ENCODE results near the gene MXRA7.

Gene MXRA7

GRCh38 chr17:76672270-76672851 lies 38.4 kb downstream of the MXRA7 start:
- Histone ChIP-seq H3K4me2 (peak overlapping the region; percentile 85), H4K20me1 (no peaks in the 10 kb centered on the region), H3K36me3 (peaks cover 10% of the 10 kb centered on the region), H3K27me3 (no peaks in the 10 kb centered on the region), H3K27ac (peak overlapping the region; percentile 89), H3K4me3 (peak overlapping the region; percentile 72), H3K9me3 (peaks cover 10% of the 10 kb centered on the region; the same call in 1 of the 2 replicates), H3K9ac (peak overlapping the region; percentile 82), H3K4me1 (peaks cover 41% of the 10 kb centered on the region)
- TF ChIP-seq Cebpa-rat (IDR thresholded peaks at IDR 0.05), result no peak

DNA sequence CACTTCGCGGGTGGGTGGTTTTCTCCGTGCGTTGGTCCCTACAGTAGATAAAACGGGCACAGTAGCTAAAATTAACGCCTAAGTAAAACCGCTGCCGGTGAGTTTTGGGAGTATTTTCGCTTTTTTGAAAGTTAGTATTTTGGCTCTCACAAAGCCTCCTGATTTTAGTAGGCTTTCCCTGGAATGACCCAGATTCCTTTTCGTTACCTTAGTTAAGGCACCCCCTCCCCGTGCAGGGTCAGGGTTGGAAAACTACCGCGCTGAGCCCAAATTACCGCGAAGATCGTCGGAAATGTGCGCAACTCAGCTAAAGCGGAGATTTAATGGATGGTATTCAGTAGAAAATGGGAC lies 38.9 kb downstream of the MXRA7 start:
- Histone ChIP-seq H3K9ac (peak overlapping the region; percentile 82), H3K4me1 (peaks cover 41% of the 10 kb centered on the region), H3K27ac (peak overlapping the region; percentile 89), H3K36me3 (peaks cover 10% of the 10 kb centered on the region), H3K9me3 (peaks cover 10% of the 10 kb centered on the region; the same call in 1 of the 2 replicates), H3K4me2 (peak overlapping the region; percentile 85), H4K20me1 (no peaks in the 10 kb centered on the region), H3K4me3 (peak overlapping the region; percentile 72), H3K27me3 (no peaks in the 10 kb centered on the region)
- no peak for TF ChIP-seq Cebpa-rat (IDR thresholded peaks at IDR 0.05)

DNA sequence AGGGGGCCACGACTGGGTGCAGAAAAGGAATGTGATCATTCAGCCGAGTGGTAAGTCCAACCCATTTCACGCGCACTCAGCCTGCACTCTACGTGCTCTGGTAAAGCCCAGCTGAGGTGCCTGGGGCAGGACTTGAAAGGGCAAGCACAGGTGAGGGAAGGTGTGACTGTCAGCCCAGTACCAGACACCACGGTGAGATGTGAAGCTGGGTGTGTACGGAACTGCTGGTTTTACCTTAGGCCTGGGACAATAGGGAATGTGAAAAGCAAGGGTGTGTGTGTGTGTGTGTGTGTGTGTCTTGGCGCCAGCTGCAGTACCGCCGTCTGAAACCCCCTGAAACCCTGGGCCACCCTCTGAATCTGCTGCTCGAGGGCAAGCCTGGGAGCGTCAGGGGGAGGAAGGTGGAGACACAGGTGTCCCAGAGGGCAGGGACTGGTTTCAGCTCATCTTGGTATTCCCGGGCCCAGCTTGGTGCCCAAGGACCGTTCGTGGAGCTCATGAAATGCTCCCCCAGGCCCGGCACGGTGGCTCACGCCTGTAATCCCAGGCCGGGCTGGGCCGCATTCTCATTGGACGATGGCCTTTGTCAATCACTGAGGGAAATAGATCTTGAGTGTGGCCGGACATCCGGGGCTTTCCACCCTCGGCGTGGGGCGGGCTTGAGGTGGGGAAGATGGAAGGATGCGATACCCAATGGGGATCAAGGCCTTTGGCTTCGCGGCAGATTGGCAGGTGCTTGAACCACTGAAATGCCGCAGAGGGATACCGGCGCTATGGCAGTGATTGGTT lies 39.4 kb downstream of the MXRA7 start:
- peak overlapping the region; percentile 68 for H3K4me2 ChIP-seq
- peaks cover 10% of the 10 kb centered on the region; the same call in 1 of the 2 replicates for H3K9me3 ChIP-seq
- peak overlapping the region; percentile 89 for H3K27ac ChIP-seq
- H3K36me3 ChIP-seq, result peaks cover 10% of the 10 kb centered on the region
- no peaks in the 10 kb centered on the region for H3K27me3 ChIP-seq
- no peak for TF ChIP-seq Cebpa-rat (IDR thresholded peaks at IDR 0.05)
- H3K4me1 ChIP-seq, result peaks cover 42% of the 10 kb centered on the region
- peak overlapping the region; percentile 82 for H3K9ac ChIP-seq
- no peaks in the 10 kb centered on the region for H4K20me1 ChIP-seq
- H3K4me3 ChIP-seq, result peak overlapping the region; percentile 72

DNA sequence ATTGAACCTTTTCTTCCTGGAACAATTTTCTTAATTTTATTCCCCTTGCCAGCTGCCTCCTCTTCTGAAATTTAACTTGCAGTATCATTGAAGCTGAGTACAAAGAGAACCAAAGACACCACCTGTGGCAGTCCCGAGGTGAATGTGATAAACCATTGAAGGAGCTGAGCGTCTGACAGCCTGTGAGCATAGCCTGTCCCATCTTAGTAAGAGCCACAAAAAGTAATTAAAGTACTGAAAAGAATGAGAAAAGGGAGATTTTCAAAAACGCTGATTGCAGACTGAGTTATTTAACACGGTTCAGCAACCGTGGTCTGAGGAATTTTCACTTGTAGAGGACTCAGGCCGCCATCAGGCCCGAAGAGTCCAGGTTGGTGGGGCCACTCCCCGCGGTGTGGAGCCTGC lies 40.0 kb downstream of the MXRA7 start:
- H3K4me3 ChIP-seq, result peak overlapping the region; percentile 72; the same call in 1 of the 2 replicates

GRCh38 chr17:76670020-76670717 lies 40.6 kb downstream of the MXRA7 start:
- H3K36me3 ChIP-seq, result peaks cover 10% of the 10 kb centered on the region
- H3K9me3 ChIP-seq, result peaks cover 10% of the 10 kb centered on the region; the same call in 1 of the 2 replicates
- H3K4me3 ChIP-seq, result no peak overlapping the region
- H4K20me1 ChIP-seq, result no peaks in the 10 kb centered on the region
- H3K4me2 ChIP-seq, result no peak overlapping the region
- H3K27ac ChIP-seq, result no peak overlapping the region
- no peaks in the 10 kb centered on the region for H3K27me3 ChIP-seq
- TF ChIP-seq Cebpa-rat (IDR thresholded peaks at IDR 0.05), result no peak
- no peak overlapping the region for H3K9ac ChIP-seq
- peaks cover 42% of the 10 kb centered on the region for H3K4me1 ChIP-seq

More for the DNA sequence above, 40.0 kb downstream of the MXRA7 start:
- Histone ChIP-seq H3K9me3 (peaks cover 10% of the 10 kb centered on the region; the same call in 1 of the 2 replicates), H4K20me1 (no peaks in the 10 kb centered on the region), H3K4me1 (peaks cover 42% of the 10 kb centered on the region), H3K4me2 (peak overlapping the region; percentile 68), H3K27me3 (no peaks in the 10 kb centered on the region), H3K36me3 (peaks cover 10% of the 10 kb centered on the region), H3K9ac (no peak overlapping the region), H3K27ac (peak overlapping the region; percentile 83)
- no peak for TF ChIP-seq Cebpa-rat (IDR thresholded peaks at IDR 0.05)

GRCh38 chr17:76667786-76668453 lies 42.8 kb downstream of the MXRA7 start:
- Histone ChIP-seq H3K4me3 (no peak overlapping the region), H3K27me3 (no peaks in the 10 kb centered on the region), H4K20me1 (no peaks in the 10 kb centered on the region), H3K4me2 (no peak overlapping the region), H3K4me1 (peaks cover 30% of the 10 kb centered on the region), H3K27ac (no peak overlapping the region), H3K36me3 (no peaks in the 10 kb centered on the region), H3K9ac (no peak overlapping the region), H3K9me3 (peaks cover 10% of the 10 kb centered on the region; the same call in 1 of the 2 replicates)
- no peak for TF ChIP-seq Cebpa-rat (IDR thresholded peaks at IDR 0.05)

- H3K9ac ChIP-seq, result no peak overlapping the region
- no peaks in the 10 kb centered on the region for H3K27me3 ChIP-seq
- H3K27ac ChIP-seq, result no peak overlapping the region
- H3K36me3 ChIP-seq, result no peaks in the 10 kb centered on the region
- no peak overlapping the region for H3K4me3 ChIP-seq
- no peak overlapping the region for H3K4me2 ChIP-seq
- H4K20me1 ChIP-seq, result no peaks in the 10 kb centered on the region
- H3K4me1 ChIP-seq, result peaks cover 25% of the 10 kb centered on the region
- no peak for TF ChIP-seq Cebpa-rat (IDR thresholded peaks at IDR 0.05)
- peaks cover 10% of the 10 kb centered on the region; the same call in 1 of the 2 replicates for H3K9me3 ChIP-seq
These were observed 43.3 kb downstream of the MXRA7 start for GRCh38 chr17:76667491-76667755.

DNA sequence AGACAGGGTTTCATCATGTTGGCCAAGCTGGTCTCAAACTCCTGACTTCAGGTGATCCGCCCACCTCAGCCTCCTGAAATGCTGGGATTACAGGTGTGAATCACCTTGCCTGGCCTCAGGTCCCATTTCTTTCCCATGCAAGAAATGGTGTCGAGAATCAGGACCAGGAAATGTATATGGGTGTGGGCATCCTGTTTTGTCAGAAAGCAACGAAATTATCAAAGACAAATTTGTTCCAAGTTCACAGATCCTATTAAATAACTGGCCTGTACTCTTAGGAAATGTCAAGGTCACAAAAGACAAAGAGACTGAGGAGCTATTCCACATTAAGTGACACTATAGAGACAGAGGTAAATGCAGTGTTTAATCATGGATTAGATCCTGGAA lies 50.1 kb downstream of the MXRA7 start:
- Histone ChIP-seq H3K27ac (no peak overlapping the region), H3K36me3 (no peaks in the 10 kb centered on the region), H3K9ac (no peak overlapping the region), H3K9me3 (no peaks in the 10 kb centered on the region), H4K20me1 (no peaks in the 10 kb centered on the region), H3K4me2 (peak overlapping the region; percentile 66), H3K27me3 (no peaks in the 10 kb centered on the region), H3K4me3 (no peak overlapping the region), H3K4me1 (peaks cover 28% of the 10 kb centered on the region)
- TF ChIP-seq Cebpa-rat (IDR thresholded peaks at IDR 0.05), result no peak

GRCh38 chr17:76659928-76660655 lies 50.7 kb downstream of the MXRA7 start:
- H3K9me3 ChIP-seq, result no peaks in the 10 kb centered on the region
- no peak overlapping the region for H3K4me3 ChIP-seq
- H4K20me1 ChIP-seq, result no peaks in the 10 kb centered on the region
- H3K9ac ChIP-seq, result peak overlapping the region; percentile 24; the same call in 1 of the 2 replicates
- peak overlapping the region; percentile 66 for H3K4me2 ChIP-seq
- TF ChIP-seq Cebpa-rat (IDR thresholded peaks at IDR 0.05), result no peak
- H3K27me3 ChIP-seq, result no peaks in the 10 kb centered on the region
- no peaks in the 10 kb centered on the region for H3K36me3 ChIP-seq
- peaks cover 28% of the 10 kb centered on the region for H3K4me1 ChIP-seq
- H3K27ac ChIP-seq, result peak overlapping the region; percentile 18; the same call in 1 of the 2 replicates

Measured in BLaER1 (cell line).